Adipose tissue (tissue), 3 donors: ENCODE measurements around the gene FMO3. TPM values are rescaled to one million over a fixed set of nuclear protein-coding genes. Genes with fewer than 3 reads are reported as not detected.

Experiments used
- H3K27ac ChIP-seq: one replicate; pipeline ENCODE4 v1.5.1; 2013; ENCODE audit warnings: low read depth, low read length
- WGBS, 3 donors: extraction: QIAGEN DNeasy Blood & Tissue Kit; methylation state at CpG; one replicate each; pipeline ENCODE4 v1.1.7; 2013; 5-methylcytosine and 5-hydroxymethylcytosine counted together
- polyA plus RNA-seq, 3 donors: library from polyadenylated mRNA; stranded (reverse); fragments of 200-250 nt; gene quantifications; one replicate each; pipeline ENCODE4 v1.2.3, GENCODE V29; 2013
- donor health status: healthy with polysubstance abuse.
- donor health status: Bipolar disorder and iron deficiency.
- donor health status: healthy.

FMO3 gene
- polyA plus RNA-seq, 3 donors, result 0.59 to 13.2 (median 3.4) TPM

GRCh38 chr1:171142416-171143385 is 52.0 kb downstream of the FMO3 start:
- peak overlapping the region; percentile 73 for H3K27ac ChIP-seq
- WGBS, 3 donors, result 23 to 48% (median 30%) methylated on average over 8 of the region's 8 CpGs

GRCh38 chr1:171150156-171150555 is 59.5 kb downstream of the FMO3 start:
- no peak overlapping the region for H3K27ac ChIP-seq
- 70 to 79% (median 76%) methylated on average over 1 of the region's 1 CpG for WGBS, 3 donors

- H3K27ac ChIP-seq, result no peak overlapping the region
- WGBS, 3 donors, result 69 to 78% (median 69%) methylated on average over 2 of the region's 2 CpGs
Observed at GRCh38 chr1:171152549-171152948, 61.8 kb downstream of the FMO3 start.

GRCh38 chr1:171155484-171155883 is 64.8 kb downstream of the FMO3 start:
- H3K27ac ChIP-seq, result no peak overlapping the region

- WGBS, 3 donors, result 50 to 86% (median 82%) methylated on average over 5 of the region's 5 CpGs
- H3K27ac ChIP-seq, result no peak overlapping the region
Observed at GRCh38 chr1:171158096-171158495, 67.4 kb downstream of the FMO3 start.

GRCh38 chr1:171158551-171158950 is 67.8 kb downstream of the FMO3 start:
- no peak overlapping the region for H3K27ac ChIP-seq
- 75 to 90% (median 87%) methylated on average over 3 of the region's 3 CpGs for WGBS, 3 donors

- H3K27ac ChIP-seq, result no peak overlapping the region
- 72 to 90% (median 87%) methylated on average over 2 of the region's 2 CpGs for WGBS, 3 donors
Observed at GRCh38 chr1:171159148-171159547, 68.4 kb downstream of the FMO3 start.

GRCh38 chr1:171160211-171160610 is 69.5 kb downstream of the FMO3 start:
- H3K27ac ChIP-seq, result no peak overlapping the region
- WGBS, 3 donors, result 57 to 63% (median 62%) methylated on average over 3 of the region's 3 CpGs

- 70 to 81% (median 77%) methylated on average over 4 of the region's 4 CpGs for WGBS, 3 donors
Observed at GRCh38 chr1:171160639-171161354, 70.1 kb downstream of the FMO3 start.

GRCh38 chr1:171161431-171161830 is 70.7 kb downstream of the FMO3 start:
- no peak overlapping the region for H3K27ac ChIP-seq

More at GRCh38 chr1:171160639-171161354, 70.1 kb downstream of the FMO3 start:
- H3K27ac ChIP-seq, result no peak overlapping the region

GRCh38 chr1:171166361-171166760 is 75.7 kb downstream of the FMO3 start:
- 86 to 94% (median 86%) methylated on average over 2 of the region's 2 CpGs for WGBS, 3 donors

More at GRCh38 chr1:171166361-171166760, 75.7 kb downstream of the FMO3 start:
- no peak overlapping the region for H3K27ac ChIP-seq

Other genes starting within 250 kb of the FMO3 start
- gene MROH9, start 155.4 kb upstream of the FMO3 start, polyA plus RNA-seq, result not detected
- gene FMO2, start 94.4 kb downstream of the FMO3 start, polyA plus RNA-seq, result 10 to 100 TPM in 2 of 3 donors, 1 to 10 TPM in 1; 3.3 to 79.6 (median 28.1) TPM
- gene FMO1, start 157.6 kb downstream of the FMO3 start, polyA plus RNA-seq, result 10 to 100 TPM in 1 of 3 donors, 1 to 10 TPM in 2; 1.2 to 15.5 (median 2.4) TPM
- 1 to 10 TPM; 2.1 to 3.6 (median 2.6) TPM for gene FMO4, start 223.3 kb downstream of the FMO3 start, polyA plus RNA-seq